ENCODE data around the gene PTPRR. TPM values are rescaled to one million over a fixed set of nuclear protein-coding genes. Genes with fewer than 3 reads are reported as not detected.

The PTPRR gene
- polyA plus RNA-seq, 1 of the 3 experiments (the other 2 are of a cell fraction): 1.4 TPM

DNA sequence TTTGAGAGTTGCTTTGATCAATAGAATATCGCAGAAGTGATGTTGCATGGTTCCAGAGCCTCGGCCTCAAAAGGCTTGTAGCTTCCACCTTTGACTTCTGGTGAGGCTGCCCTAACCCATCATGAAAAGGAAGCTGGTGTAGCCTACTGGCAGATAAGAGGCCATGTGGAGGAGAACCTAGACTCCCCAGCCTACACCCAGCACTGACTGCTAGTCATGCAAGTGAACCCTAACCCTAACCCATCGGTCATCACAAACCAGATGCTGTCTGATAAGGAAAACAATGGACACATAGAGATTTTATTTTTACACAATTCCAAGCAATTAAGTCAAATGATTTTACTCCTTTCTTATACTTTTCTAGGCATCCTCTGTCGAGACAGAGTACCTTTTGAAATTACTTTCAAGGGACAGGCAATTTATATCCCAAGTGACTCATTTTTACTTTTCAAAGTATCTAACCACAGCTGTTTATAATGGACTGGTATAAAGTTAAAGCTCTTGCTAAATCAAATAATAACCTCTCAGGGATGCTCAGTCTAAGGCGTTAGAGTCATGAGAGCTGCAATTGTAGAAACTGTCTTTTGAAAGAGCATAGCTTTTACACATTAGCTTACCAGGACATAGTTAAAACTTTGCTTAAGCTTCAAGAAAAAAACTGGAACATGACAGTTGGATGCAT is 300.9 kb downstream of the PTPRR start:
- Histone ChIP-seq H3K36me3 (replicated peaks in 1 of 2; ENCODE audit: control insufficient read depth in 1 of 2, insufficient read depth in 2 of 2, low read length in 1 of 2) (no peaks in the 10 kb centered on the region), H3K27me3 (ENCODE audit: insufficient read depth) (no peaks in the 10 kb centered on the region), H3K4me1 (ENCODE audit: control insufficient read depth in 1 of 2, insufficient read depth in 2 of 2, low read depth in 1 of 2, low read length in 1 of 2) (no peaks in the 10 kb centered on the region), H3K9me3 (no peaks in the 10 kb centered on the region), H3K9ac (no peak overlapping the region), H4K20me1 (ENCODE audit: insufficient read depth) (no peaks in the 10 kb centered on the region), H3K4me3 (ENCODE audit: low read depth in 2 of 2, low read length in 1 of 2) (no peak overlapping the region), H3F3A (replicated peaks; ENCODE audit: insufficient read depth) (no peaks in the 10 kb centered on the region), H3K9me2 (no peaks in the 10 kb centered on the region), H3K79me2 (ENCODE audit: insufficient read depth) (no peaks in the 10 kb centered on the region), H3K4me2 (no peak overlapping the region), H3K27ac (ENCODE audit: low read depth in 2 of 2, low read length in 1 of 2) (no peak overlapping the region), H2AFZ (ENCODE audit: low read depth) (no peak overlapping the region)
- 62% methylated on average over 5 of the region's 5 CpGs for WGBS (ENCODE audit: low lambda C conversion rate)
- ChIA-PET CTCF (interaction anchor here (1.0 to 3.3 kb wide), 3 partner anchors 14 to 719 kb away, joined by 3 to 10 read pairs (median 3); no protein-coding TSS in a partner anchor), POLR2A (no interaction called here)
- no peak; the same call in 1 of the 2 replicates for TF ChIP-seq FOSL2 (IDR thresholded peaks at IDR 0.05; ENCODE audit: borderline replicate concordance, low read depth)
- no peak for TF ChIP-seq RAD21 (IDR thresholded peaks at IDR 0.05; ENCODE audit: low read length)
- TF ChIP-seq GABPA (IDR thresholded peaks at IDR 0.05; ENCODE audit: low read depth): no peak
- no peak for TF ChIP-seq RFX5 (IDR thresholded peaks at IDR 0.05; ENCODE audit: low read length)
- TF ChIP-seq, protein P1, sequence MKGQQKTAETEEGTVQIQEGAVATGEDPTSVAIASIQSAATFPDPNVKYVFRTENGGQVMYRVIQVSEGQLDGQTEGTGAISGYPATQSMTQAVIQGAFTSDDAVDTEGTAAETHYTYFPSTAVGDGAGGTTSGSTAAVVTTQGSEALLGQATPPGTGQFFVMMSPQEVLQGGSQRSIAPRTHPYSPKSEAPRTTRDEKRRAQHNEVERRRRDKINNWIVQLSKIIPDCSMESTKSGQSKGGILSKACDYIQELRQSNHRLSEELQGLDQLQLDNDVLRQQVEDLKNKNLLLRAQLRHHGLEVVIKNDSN (IDR thresholded peaks at IDR 0.05; ENCODE audit: borderline replicate concordance, low read depth): no peak
- no peak for TF ChIP-seq EZH2phosphoT487 (IDR thresholded peaks at IDR 0.05; ENCODE audit: borderline replicate concordance, low read depth)
- TF ChIP-seq JUND (IDR thresholded peaks at IDR 0.05): no peak
- no peak for TF ChIP-seq TEAD4 (IDR thresholded peaks at IDR 0.05; ENCODE audit: borderline replicate concordance, insufficient read depth)
- TF ChIP-seq, protein P2, sequence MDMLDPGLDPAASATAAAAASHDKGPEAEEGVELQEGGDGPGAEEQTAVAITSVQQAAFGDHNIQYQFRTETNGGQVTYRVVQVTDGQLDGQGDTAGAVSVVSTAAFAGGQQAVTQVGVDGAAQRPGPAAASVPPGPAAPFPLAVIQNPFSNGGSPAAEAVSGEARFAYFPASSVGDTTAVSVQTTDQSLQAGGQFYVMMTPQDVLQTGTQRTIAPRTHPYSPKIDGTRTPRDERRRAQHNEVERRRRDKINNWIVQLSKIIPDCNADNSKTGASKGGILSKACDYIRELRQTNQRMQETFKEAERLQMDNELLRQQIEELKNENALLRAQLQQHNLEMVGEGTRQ (IDR thresholded peaks at IDR 0.05; ENCODE audit: borderline replicate concordance, low read depth, low read length): no peak
- no peak for TF ChIP-seq YY1 (IDR thresholded peaks at IDR 0.05; ENCODE audit: low read depth)
- TF ChIP-seq, protein P3, sequence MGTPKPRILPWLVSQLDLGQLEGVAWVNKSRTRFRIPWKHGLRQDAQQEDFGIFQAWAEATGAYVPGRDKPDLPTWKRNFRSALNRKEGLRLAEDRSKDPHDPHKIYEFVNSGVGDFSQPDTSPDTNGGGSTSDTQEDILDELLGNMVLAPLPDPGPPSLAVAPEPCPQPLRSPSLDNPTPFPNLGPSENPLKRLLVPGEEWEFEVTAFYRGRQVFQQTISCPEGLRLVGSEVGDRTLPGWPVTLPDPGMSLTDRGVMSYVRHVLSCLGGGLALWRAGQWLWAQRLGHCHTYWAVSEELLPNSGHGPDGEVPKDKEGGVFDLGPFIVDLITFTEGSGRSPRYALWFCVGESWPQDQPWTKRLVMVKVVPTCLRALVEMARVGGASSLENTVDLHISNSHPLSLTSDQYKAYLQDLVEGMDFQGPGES (IDR thresholded peaks at IDR 0.05; ENCODE audit: low read depth, low read length): no peak
- no peak for TF ChIP-seq SIN3A (IDR thresholded peaks at IDR 0.05; ENCODE audit: borderline replicate concordance, low read depth, low read length)
- TF ChIP-seq CHD2 (IDR thresholded peaks at IDR 0.05; ENCODE audit: low read length, partially characterized antibody): no peak
- no peak for TF ChIP-seq MXI1 (IDR thresholded peaks at IDR 0.05; ENCODE audit: low read depth, low read length)
- TF ChIP-seq EP300 (IDR thresholded peaks at IDR 0.05; ENCODE audit: borderline replicate concordance in 1 of 2, low read depth in 1 of 2, low read length in 1 of 2): no peak
- TF ChIP-seq, protein P4, sequence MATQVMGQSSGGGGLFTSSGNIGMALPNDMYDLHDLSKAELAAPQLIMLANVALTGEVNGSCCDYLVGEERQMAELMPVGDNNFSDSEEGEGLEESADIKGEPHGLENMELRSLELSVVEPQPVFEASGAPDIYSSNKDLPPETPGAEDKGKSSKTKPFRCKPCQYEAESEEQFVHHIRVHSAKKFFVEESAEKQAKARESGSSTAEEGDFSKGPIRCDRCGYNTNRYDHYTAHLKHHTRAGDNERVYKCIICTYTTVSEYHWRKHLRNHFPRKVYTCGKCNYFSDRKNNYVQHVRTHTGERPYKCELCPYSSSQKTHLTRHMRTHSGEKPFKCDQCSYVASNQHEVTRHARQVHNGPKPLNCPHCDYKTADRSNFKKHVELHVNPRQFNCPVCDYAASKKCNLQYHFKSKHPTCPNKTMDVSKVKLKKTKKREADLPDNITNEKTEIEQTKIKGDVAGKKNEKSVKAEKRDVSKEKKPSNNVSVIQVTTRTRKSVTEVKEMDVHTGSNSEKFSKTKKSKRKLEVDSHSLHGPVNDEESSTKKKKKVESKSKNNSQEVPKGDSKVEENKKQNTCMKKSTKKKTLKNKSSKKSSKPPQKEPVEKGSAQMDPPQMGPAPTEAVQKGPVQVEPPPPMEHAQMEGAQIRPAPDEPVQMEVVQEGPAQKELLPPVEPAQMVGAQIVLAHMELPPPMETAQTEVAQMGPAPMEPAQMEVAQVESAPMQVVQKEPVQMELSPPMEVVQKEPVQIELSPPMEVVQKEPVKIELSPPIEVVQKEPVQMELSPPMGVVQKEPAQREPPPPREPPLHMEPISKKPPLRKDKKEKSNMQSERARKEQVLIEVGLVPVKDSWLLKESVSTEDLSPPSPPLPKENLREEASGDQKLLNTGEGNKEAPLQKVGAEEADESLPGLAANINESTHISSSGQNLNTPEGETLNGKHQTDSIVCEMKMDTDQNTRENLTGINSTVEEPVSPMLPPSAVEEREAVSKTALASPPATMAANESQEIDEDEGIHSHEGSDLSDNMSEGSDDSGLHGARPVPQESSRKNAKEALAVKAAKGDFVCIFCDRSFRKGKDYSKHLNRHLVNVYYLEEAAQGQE (IDR thresholded peaks at IDR 0.05; ENCODE audit: low read depth, low read length): no peak
- no peak for TF ChIP-seq FOXM1 (IDR thresholded peaks at IDR 0.05; ENCODE audit: low read depth)
- no peak for DNase-seq
